ENCODE data around the gene NUBPL. TPM values are rescaled to one million over a fixed set of nuclear protein-coding genes. Genes with fewer than 3 reads are reported as not detected.

The NUBPL gene
- total RNA-seq, 5 donors from 2014 or later (not counting 1 experiment from before 2014, with no cell fraction given): 6.8 to 11.0 (median 10.2) TPM

DNA sequence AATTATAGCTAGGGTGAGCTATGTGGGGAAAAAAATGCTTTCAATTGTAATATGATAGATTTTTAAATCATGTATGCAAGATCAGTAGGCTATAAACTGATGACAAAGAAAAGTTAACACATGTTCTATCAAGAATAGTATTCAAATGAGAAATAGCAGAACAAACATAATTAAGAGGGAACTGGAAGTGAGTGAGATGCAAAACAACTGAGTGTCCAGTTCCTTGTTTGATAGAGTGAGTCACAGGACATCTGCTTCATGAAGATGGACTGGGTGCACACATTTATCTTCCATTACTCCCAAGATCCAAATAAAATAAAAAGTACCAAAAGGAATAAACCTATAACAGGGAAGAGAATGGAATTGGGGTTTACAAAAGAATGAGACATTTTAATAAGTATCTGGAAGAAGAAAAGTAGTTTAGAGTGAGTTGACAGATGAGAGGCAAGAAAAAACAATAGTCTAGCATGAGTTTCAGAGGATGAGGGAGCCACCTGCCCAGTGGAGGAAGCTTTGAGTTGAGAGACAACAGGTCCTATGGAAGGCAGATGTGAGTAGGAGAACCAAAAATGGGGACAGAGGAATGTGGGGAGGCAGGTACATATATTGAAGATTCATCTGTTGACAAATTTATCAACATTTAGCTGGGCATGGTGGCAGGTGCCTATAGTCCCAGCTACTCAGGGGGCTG lies 337.8 kb downstream of the NUBPL start:
- CTCF ChIA-PET: no interaction called here
- H3K9me3 Mint-ChIP-seq: no peaks in the 10 kb centered on the region
- no peaks in the 10 kb centered on the region for H3K9me3 ChIP-seq
- ATAC-seq (replicated peaks in 1 of 4): no peak
- H3K27me3 Mint-ChIP-seq: peaks cover 12 to 14% of the 10 kb centered on the region in 2 donors
- POLR2A ChIA-PET: no interaction called here
- H3K27me3 ChIP-seq (replicated peaks in 1 of 2; ENCODE audit: control insufficient read depth in 2 of 2, extremely low read depth in 1 of 2, insufficient read depth in 2 of 2, low read length in 1 of 2): peaks cover 0 to 3% of the 10 kb centered on the region in 2 experiments
- H3K36me3 ChIP-seq (ENCODE audit: control insufficient read depth in 2 of 2, extremely low read depth in 1 of 2, insufficient read depth in 1 of 2, low read length in 1 of 2): no peaks in the 10 kb centered on the region
- no peak overlapping the region for H3K27ac Mint-ChIP-seq
- no peak overlapping the region for H3K4me3 ChIP-seq (ENCODE audit: control insufficient read depth in 1 of 2, extremely low read depth in 1 of 2, low read length in 1 of 2)
- no peak overlapping the region for H3K4me3 Mint-ChIP-seq
- DNase-seq: no peak
- peaks cover 0 to 3% (median 0%) of the 10 kb centered on the region in 3 donors for H3K4me1 Mint-ChIP-seq
- no peaks in the 10 kb centered on the region for H3K4me1 ChIP-seq (ENCODE audit: control insufficient read depth in 1 of 2, extremely low read depth in 1 of 2, insufficient read depth in 2 of 2, low read length in 2 of 2)
- no peak overlapping the region for H3K27ac ChIP-seq (ENCODE audit: low read length)
- H3K36me3 Mint-ChIP-seq: no peaks in the 10 kb centered on the region

- no peaks in the 10 kb centered on the region for H3K9me3 ChIP-seq
- Mint-ChIP-seq H3K36me3 (no peaks in the 10 kb centered on the region), H3K4me3 (no peak overlapping the region), H3K9me3 (no peaks in the 10 kb centered on the region), H3K27ac (no peak overlapping the region), H3K27me3 (peaks cover 4 to 5% of the 10 kb centered on the region in 2 donors), H3K4me1 (peaks cover 0 to 3% (median 0%) of the 10 kb centered on the region in 3 donors)
- ChIA-PET POLR2A (no interaction called here), CTCF (no interaction called here)
- H3K4me3 ChIP-seq (ENCODE audit: control insufficient read depth in 1 of 2, extremely low read depth in 1 of 2, low read length in 1 of 2): no peak overlapping the region
- H3K27ac ChIP-seq (ENCODE audit: low read length): no peak overlapping the region
- ATAC-seq (replicated peaks in 1 of 4): no peak
- peaks cover 0 to 1% of the 10 kb centered on the region in 2 experiments for H3K27me3 ChIP-seq (replicated peaks in 1 of 2; ENCODE audit: control insufficient read depth in 2 of 2, extremely low read depth in 1 of 2, insufficient read depth in 2 of 2, low read length in 1 of 2)
- 38% methylated on average over 2 of the region's 2 CpGs for WGBS (ENCODE audit: insufficient coverage)
- no peaks in the 10 kb centered on the region for H3K36me3 ChIP-seq (ENCODE audit: control insufficient read depth in 2 of 2, extremely low read depth in 1 of 2, insufficient read depth in 1 of 2, low read length in 1 of 2)
- DNase-seq: no peak
- no peaks in the 10 kb centered on the region for H3K4me1 ChIP-seq (ENCODE audit: control insufficient read depth in 1 of 2, extremely low read depth in 1 of 2, insufficient read depth in 2 of 2, low read length in 2 of 2)
Observed at GRCh38 chr14:31902002-31902401, 340.8 kb downstream of the NUBPL start.

GRCh38 chr14:31902945-31903646 lies 341.9 kb downstream of the NUBPL start:
- no peak for ATAC-seq (replicated peaks in 1 of 4)

GRCh38 chr14:31909977-31910376 lies 348.8 kb downstream of the NUBPL start:
- Mint-ChIP-seq H3K4me1 (no peaks in the 10 kb centered on the region), H3K36me3 (peaks cover 6% of the 10 kb centered on the region), H3K9me3 (peaks cover 9 to 30% (median 18%) of the 10 kb centered on the region in 3 donors), H3K4me3 (no peak overlapping the region), H3K27me3 (peaks cover 0 to 12% of the 10 kb centered on the region in 2 donors), H3K27ac (no peak overlapping the region)
- CTCF ChIA-PET: no interaction called here
- no peak overlapping the region for H3K4me3 ChIP-seq (ENCODE audit: control insufficient read depth in 1 of 2, extremely low read depth in 1 of 2, low read length in 1 of 2)
- POLR2A ChIA-PET: no interaction called here
- H3K27me3 ChIP-seq (replicated peaks in 1 of 2; ENCODE audit: control insufficient read depth in 2 of 2, extremely low read depth in 1 of 2, insufficient read depth in 2 of 2, low read length in 1 of 2): peaks cover 0 to 9% of the 10 kb centered on the region in 2 experiments
- WGBS (ENCODE audit: insufficient coverage): no CpG with 5 or more reads among the region's 3 CpGs
- ATAC-seq (replicated peaks in 1 of 4) (no peak), DNase-seq (no peak)
- H3K9me3 ChIP-seq: no peaks in the 10 kb centered on the region
- H3K36me3 ChIP-seq (ENCODE audit: control insufficient read depth in 2 of 2, extremely low read depth in 1 of 2, insufficient read depth in 1 of 2, low read length in 1 of 2): no peaks in the 10 kb centered on the region
- no peak overlapping the region for H3K27ac ChIP-seq (ENCODE audit: low read length)
- H3K4me1 ChIP-seq (ENCODE audit: control insufficient read depth in 1 of 2, extremely low read depth in 1 of 2, insufficient read depth in 2 of 2, low read length in 2 of 2): no peaks in the 10 kb centered on the region

More at GRCh38 chr14:31902945-31903646, 341.9 kb downstream of the NUBPL start:
- DNase-seq: no peak
- ChIA-PET CTCF (no interaction called here), POLR2A (no interaction called here)
- Histone ChIP-seq H3K9me3 (no peaks in the 10 kb centered on the region), H3K27ac (ENCODE audit: low read length) (no peak overlapping the region), H3K4me3 (ENCODE audit: control insufficient read depth in 1 of 2, extremely low read depth in 1 of 2, low read length in 1 of 2) (no peak overlapping the region), H3K27me3 (replicated peaks in 1 of 2; ENCODE audit: control insufficient read depth in 2 of 2, extremely low read depth in 1 of 2, insufficient read depth in 2 of 2, low read length in 1 of 2) (no peaks in the 10 kb centered on the region), H3K4me1 (ENCODE audit: control insufficient read depth in 1 of 2, extremely low read depth in 1 of 2, insufficient read depth in 2 of 2, low read length in 2 of 2) (no peaks in the 10 kb centered on the region), H3K36me3 (ENCODE audit: control insufficient read depth in 2 of 2, extremely low read depth in 1 of 2, insufficient read depth in 1 of 2, low read length in 1 of 2) (no peaks in the 10 kb centered on the region)
- H3K4me1 Mint-ChIP-seq: peaks cover 0 to 3% (median 0%) of the 10 kb centered on the region in 3 donors
- H3K9me3 Mint-ChIP-seq: no peaks in the 10 kb centered on the region
- H3K36me3 Mint-ChIP-seq: no peaks in the 10 kb centered on the region
- no peak overlapping the region for H3K4me3 Mint-ChIP-seq
- WGBS (ENCODE audit: insufficient coverage): 73% methylated on average over 2 of the region's 6 CpGs
- peaks cover 0 to 5% of the 10 kb centered on the region in 2 donors for H3K27me3 Mint-ChIP-seq
- H3K27ac Mint-ChIP-seq: no peak overlapping the region

Other genes with a start within 250 kb of the NUBPL start
- 10 to 100 TPM in 4 of 5 donors, 1 to 10 TPM in 1; 7.5 to 13.2 (median 13.0) TPM for gene HEATR5A, start 140.9 kb upstream of the NUBPL start, total RNA-seq
- gene DTD2, start 103.9 kb upstream of the NUBPL start, total RNA-seq: 10 to 100 TPM; 11.3 to 23.6 (median 18.1) TPM
- gene GPR33, start 73.4 kb upstream of the NUBPL start, total RNA-seq: not detected